Coronary artery (tissue), 2 donors: ENCODE results near the gene FRAT2.

Experiments
- DNase-seq: peaks from one replicate; pipeline ENCODE4 v3.0.0-alpha.2; 2017; ENCODE audit warnings: low spot score
- H3K27ac ChIP-seq, 2 donors: fragments of 200-600 bp; sonication (generic); one replicate each; pipeline ENCODE4 v1.5.1; 2016 to 2019
- H3K4me3 ChIP-seq: fragments of 200-600 bp; sonication (generic); 2 replicates; pipeline ENCODE4 v1.5.1; 2016; ENCODE audit warnings: mild to moderate bottlenecking, moderate library complexity
- CTCF ChIP-seq: fragments of 200-600 bp; sonication (generic); IDR thresholded peaks from one replicate; pipeline ENCODE4 v1.5.1; 2019; ENCODE audit warnings: antibody characterized with exemption

The FRAT2 gene

GRCh38 chr10:97333351-97333600 is 1.3 kb downstream of the FRAT2 start:
- no peak for DNase-seq
- TF ChIP-seq CTCF: no peak
- Histone ChIP-seq H3K4me3 (peak overlapping the region; percentile 86), H3K27ac (peak overlapping the region; percentile 89 to 91)

- TF ChIP-seq CTCF: no peak
- no peak for DNase-seq
- H3K4me3 ChIP-seq: peak overlapping the region; percentile 86
- peak overlapping the region in 1 of 2 donors; percentile 91 for H3K27ac ChIP-seq
These were observed 1.8 kb downstream of the FRAT2 start for GRCh38 chr10:97332591-97333350.

- no peak for TF ChIP-seq CTCF
- H3K27ac ChIP-seq: no peak overlapping the region
- H3K4me3 ChIP-seq: no peak overlapping the region
- DNase-seq: no peak
These were observed 3.3 kb downstream of the FRAT2 start for GRCh38 chr10:97331153-97331703.

GRCh38 chr10:97329766-97330165 is 4.8 kb downstream of the FRAT2 start:
- no peak for DNase-seq
- H3K27ac ChIP-seq: no peak overlapping the region
- no peak overlapping the region for H3K4me3 ChIP-seq
- TF ChIP-seq CTCF: no peak

- TF ChIP-seq CTCF: no peak
- Histone ChIP-seq H3K27ac (no peak overlapping the region), H3K4me3 (no peak overlapping the region)
- no peak for DNase-seq
These were observed 5.7 kb downstream of the FRAT2 start for GRCh38 chr10:97328646-97329453.

GRCh38 chr10:97327348-97328294 is 6.9 kb downstream of the FRAT2 start:
- Histone ChIP-seq H3K27ac (no peak overlapping the region), H3K4me3 (no peak overlapping the region)
- TF ChIP-seq CTCF: no peak
- DNase-seq: no peak
